ENCODE results near the gene ADPRHL1. TPM values are rescaled to one million over a fixed set of nuclear protein-coding genes. Genes with fewer than 3 reads are reported as not detected.

ADPRHL1 gene
- total and polyA plus RNA-seq, 2 donors (not counting 3 experiments of a cell fraction or from before 2014, with no cell fraction given) = 0.52 to 0.97 TPM

GRCh38 chr13:113371061-113371460 lies 82.2 kb downstream of the ADPRHL1 start:
- BruUV-seq (replicated peaks) = no TSS peak
- Histone ChIP-seq H3K9ac (replicated peaks; ENCODE audit: extremely low read depth, insufficient read depth, low read length) (no peak overlapping the region), H2AFZ (ENCODE audit: low read depth, low read length) (no peak overlapping the region), H3K4me3 (replicated peaks in 1 of 3; ENCODE audit: insufficient read depth in 1 of 3, low read depth in 1 of 3, low read length in 3 of 3) (no peak overlapping the region), H3K9me3 (replicated peaks; ENCODE audit: control insufficient read depth, insufficient read depth, low read length) (no peaks in the 10 kb centered on the region), H3K27me3 (ENCODE audit: control insufficient read depth in 2 of 2, insufficient read depth in 2 of 2, low read length in 2 of 2) (no peaks in the 10 kb centered on the region), H3K36me3 (ENCODE audit: control insufficient read depth in 2 of 2, extremely low read depth in 1 of 2, insufficient read depth in 2 of 2, low read length in 2 of 2) (no peaks in the 10 kb centered on the region), H3K27ac (ENCODE audit: insufficient read depth, low read depth, low read length) (no peak overlapping the region), H3K9me1 (replicated peaks; ENCODE audit: control insufficient read depth, extremely low read depth, insufficient read depth, low read length) (no peaks in the 10 kb centered on the region), H3K4me2 (ENCODE audit: insufficient read depth, low read length) (no peak overlapping the region), H3K4me1 (ENCODE audit: control insufficient read depth, extremely low read depth, insufficient read depth, low read length) (no peaks in the 10 kb centered on the region), H4K20me1 (replicated peaks; ENCODE audit: control insufficient read depth, extremely low read depth, insufficient read depth, low read length) (no peaks in the 10 kb centered on the region), H3K79me2 (ENCODE audit: control insufficient read depth, insufficient read depth, low read length) (no peaks in the 10 kb centered on the region)
- no peak for DNase-seq (ENCODE audit: low read depth, low spot score)
- CTCF ChIA-PET = no interaction called here
- POLR2A ChIA-PET = no interaction called here
- no peak for FAIRE-seq
- dilution Hi-C loops (cut with MboI; ENCODE audit: extremely low pct_ligation_motif_present, low sequenced_read_pairs) = no loop called here
- TF ChIP-seq FOS (IDR thresholded peaks at IDR 0.05; ENCODE audit: borderline replicate concordance, insufficient read depth, low read length) = no peak
- TF ChIP-seq GATA2 (IDR thresholded peaks at IDR 0.05; ENCODE audit: insufficient read depth, insufficient read length, low read depth, low read length) = no peak
- TF ChIP-seq, protein P1, sequence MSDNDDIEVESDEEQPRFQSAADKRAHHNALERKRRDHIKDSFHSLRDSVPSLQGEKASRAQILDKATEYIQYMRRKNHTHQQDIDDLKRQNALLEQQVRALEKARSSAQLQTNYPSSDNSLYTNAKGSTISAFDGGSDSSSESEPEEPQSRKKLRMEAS (IDR thresholded peaks at IDR 0.05; ENCODE audit: insufficient read depth, insufficient read length) = no peak
- intact Hi-C loops (cut with micrococcal nuclease) = no loop called here

DNA sequence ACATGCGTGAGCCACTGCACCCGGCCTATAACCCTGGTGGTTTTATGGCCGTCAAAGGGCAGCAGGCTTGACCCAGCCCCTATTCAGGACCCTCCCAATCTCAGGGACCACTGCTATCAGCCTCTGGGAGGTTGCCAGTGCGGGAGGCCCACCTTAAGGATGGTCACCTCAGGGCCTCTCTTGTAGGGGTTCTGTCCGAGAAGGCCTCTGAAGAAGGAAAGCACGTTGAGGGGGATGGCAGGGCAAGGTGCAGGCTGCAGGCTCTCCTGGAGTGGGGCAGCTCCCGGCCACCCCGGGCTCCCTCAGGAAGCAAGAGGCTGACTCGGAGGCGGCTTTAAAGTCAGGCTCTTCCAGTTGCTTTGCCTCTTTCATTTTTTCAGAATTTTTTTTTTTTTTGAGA lies 83.4 kb downstream of the ADPRHL1 start:
- no peak overlapping the region for H2AFZ ChIP-seq (ENCODE audit: low read depth, low read length)
- DNase-seq (ENCODE audit: low read depth, low spot score) (no peak), FAIRE-seq (no peak)
- H3K36me3 ChIP-seq (ENCODE audit: control insufficient read depth in 2 of 2, extremely low read depth in 1 of 2, insufficient read depth in 2 of 2, low read length in 2 of 2) = no peaks in the 10 kb centered on the region
- POLR2A ChIA-PET = no interaction called here
- H3K4me2 ChIP-seq (ENCODE audit: insufficient read depth, low read length) = no peak overlapping the region
- H3K4me1 ChIP-seq (ENCODE audit: control insufficient read depth, extremely low read depth, insufficient read depth, low read length) = no peaks in the 10 kb centered on the region
- H3K4me3 ChIP-seq (replicated peaks in 1 of 3; ENCODE audit: insufficient read depth in 1 of 3, low read depth in 1 of 3, low read length in 3 of 3) = no peak overlapping the region
- TF ChIP-seq JUN (IDR thresholded peaks at IDR 0.05; ENCODE audit: borderline replicate concordance, insufficient read depth, insufficient read length, low read depth) = no peak
- no peak for TF ChIP-seq FOS (IDR thresholded peaks at IDR 0.05; ENCODE audit: borderline replicate concordance, insufficient read depth, low read length)
- no peak for TF ChIP-seq GATA2 (IDR thresholded peaks at IDR 0.05; ENCODE audit: insufficient read depth, insufficient read length, low read depth, low read length)
- TF ChIP-seq EZH2 (IDR thresholded peaks at IDR 0.05; ENCODE audit: borderline replicate concordance, low read depth, low read length, severe bottlenecking) = no peak
- TF ChIP-seq CTCF (IDR thresholded peaks at IDR 0.05; ENCODE audit: extremely low read depth in 1 of 2, insufficient read depth in 1 of 2, low read depth in 1 of 2, low read length in 2 of 2) = no peak
- no peak for TF ChIP-seq POLR2A (IDR thresholded peaks at IDR 0.05; ENCODE audit: low read depth, low read length)
- TF ChIP-seq, protein P1 (IDR thresholded peaks at IDR 0.05; ENCODE audit: insufficient read depth, insufficient read length) = no peak
- TF ChIP-seq MYC (IDR thresholded peaks at IDR 0.05; ENCODE audit: low read depth, low read length) = no peak
- no peak for TF ChIP-seq POLR2AphosphoS5 (IDR thresholded peaks at IDR 0.05; ENCODE audit: insufficient read depth, low read depth, low read length)
- intact Hi-C loops (cut with micrococcal nuclease) (no loop called here), dilution Hi-C loops (cut with MboI; ENCODE audit: extremely low pct_ligation_motif_present, low sequenced_read_pairs) (no loop called here)
- no peaks in the 10 kb centered on the region for H3K27me3 ChIP-seq (ENCODE audit: control insufficient read depth in 2 of 2, insufficient read depth in 2 of 2, low read length in 2 of 2)
- no peaks in the 10 kb centered on the region for H3K9me1 ChIP-seq (replicated peaks; ENCODE audit: control insufficient read depth, extremely low read depth, insufficient read depth, low read length)
- H3K79me2 ChIP-seq (ENCODE audit: control insufficient read depth, insufficient read depth, low read length) = no peaks in the 10 kb centered on the region
- H3K9ac ChIP-seq (replicated peaks; ENCODE audit: extremely low read depth, insufficient read depth, low read length) = no peak overlapping the region
- no peaks in the 10 kb centered on the region for H4K20me1 ChIP-seq (replicated peaks; ENCODE audit: control insufficient read depth, extremely low read depth, insufficient read depth, low read length)
- CTCF ChIA-PET = no interaction called here
- BruUV-seq (replicated peaks) = no TSS peak
- no peak overlapping the region for H3K27ac ChIP-seq (ENCODE audit: insufficient read depth, low read depth, low read length)
- H3K9me3 ChIP-seq (replicated peaks; ENCODE audit: control insufficient read depth, insufficient read depth, low read length) = no peaks in the 10 kb centered on the region

Data from endothelial cell of umbilical vein (primary cell).